GM19043 (cell line): Measurements from ENCODE around the gene YIPF6.
"Not testable (repeated sequence)": the region's sequence is repeated elsewhere in the genome, so short reads cannot be mapped to it uniquely, and the experiment has no call there.

Source experiments
- ATAC-seq: cut with Tn5 transposase; IDR thresholded peaks from one replicate; pipeline ENCODE4 v1.9.1; 2021; ENCODE audit warnings: low read depth; ENCODE audit not compliant: unreplicated experiment

The YIPF6 gene, protein sequence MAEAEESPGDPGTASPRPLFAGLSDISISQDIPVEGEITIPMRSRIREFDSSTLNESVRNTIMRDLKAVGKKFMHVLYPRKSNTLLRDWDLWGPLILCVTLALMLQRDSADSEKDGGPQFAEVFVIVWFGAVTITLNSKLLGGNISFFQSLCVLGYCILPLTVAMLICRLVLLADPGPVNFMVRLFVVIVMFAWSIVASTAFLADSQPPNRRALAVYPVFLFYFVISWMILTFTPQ

DNA sequence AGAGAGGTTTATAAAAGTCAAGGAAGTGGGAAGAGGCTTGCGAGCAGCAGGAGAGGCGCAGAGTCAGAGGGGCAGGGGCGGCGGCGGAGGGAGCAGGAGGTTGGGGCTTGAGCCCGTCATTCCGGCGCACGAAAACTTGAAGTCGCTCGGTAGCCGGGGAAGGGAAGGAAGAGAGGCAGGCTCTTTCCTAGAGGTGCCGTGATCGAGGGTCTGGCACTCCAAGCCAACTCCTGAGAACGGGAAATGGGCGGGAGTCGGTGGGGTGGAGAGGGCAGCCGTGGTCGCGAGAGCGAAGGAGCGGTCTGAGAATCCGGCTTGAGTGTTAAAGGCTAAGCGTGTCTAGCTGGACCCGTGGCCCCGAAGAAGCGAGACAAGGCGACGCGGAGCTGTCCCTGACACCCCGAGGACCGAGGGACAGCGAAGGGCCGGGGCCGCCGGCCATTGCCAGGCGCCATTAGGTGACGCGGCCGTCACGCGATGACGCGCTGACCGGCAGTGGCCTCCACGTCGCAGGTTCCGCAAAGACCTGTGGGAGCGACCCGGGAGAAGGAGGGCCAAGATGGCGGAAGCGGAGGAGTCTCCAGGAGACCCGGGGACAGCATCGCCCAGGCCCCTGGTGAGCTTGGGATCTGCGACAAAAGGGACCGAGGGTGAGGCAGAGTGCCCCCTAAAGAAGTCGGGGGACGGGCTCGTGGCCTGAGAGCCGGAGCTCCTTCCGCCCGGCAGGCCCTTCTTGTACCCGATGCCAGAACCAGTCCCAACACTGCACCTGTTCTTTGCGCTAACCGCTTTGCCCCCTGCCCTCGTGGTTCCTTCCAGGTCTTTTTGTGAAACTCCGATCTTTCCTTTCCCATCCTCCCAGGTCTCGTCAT is at the start of gene YIPF6:
Gene YIPF6 (plus strand): TSS at position 544 of the 872 bp plus-strand sequence. CDS start 16 bp downstream, at position 560.
- peak; percentile 98 for ATAC-seq

DNA sequence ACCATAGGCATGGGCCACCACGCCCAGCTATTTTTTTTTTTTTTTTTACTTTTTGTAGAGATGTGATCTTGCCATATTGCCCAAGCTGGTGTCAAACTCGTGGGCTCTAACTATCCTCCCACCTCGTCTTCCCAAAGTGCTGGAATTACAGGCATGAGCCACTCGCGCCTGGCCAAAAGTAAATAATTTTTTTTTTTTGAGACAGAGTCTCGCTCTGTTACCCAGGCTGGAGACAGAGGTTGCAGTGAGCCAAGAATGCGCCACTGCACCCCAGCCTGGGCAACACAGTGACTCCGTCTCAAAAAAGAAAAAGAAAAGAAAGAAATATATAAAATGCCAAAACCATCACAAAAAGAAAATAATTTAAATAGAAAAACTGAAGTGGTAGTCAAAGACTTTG is 47.1 kb upstream of the YIPF6 start:
- no peak for ATAC-seq

DNA sequence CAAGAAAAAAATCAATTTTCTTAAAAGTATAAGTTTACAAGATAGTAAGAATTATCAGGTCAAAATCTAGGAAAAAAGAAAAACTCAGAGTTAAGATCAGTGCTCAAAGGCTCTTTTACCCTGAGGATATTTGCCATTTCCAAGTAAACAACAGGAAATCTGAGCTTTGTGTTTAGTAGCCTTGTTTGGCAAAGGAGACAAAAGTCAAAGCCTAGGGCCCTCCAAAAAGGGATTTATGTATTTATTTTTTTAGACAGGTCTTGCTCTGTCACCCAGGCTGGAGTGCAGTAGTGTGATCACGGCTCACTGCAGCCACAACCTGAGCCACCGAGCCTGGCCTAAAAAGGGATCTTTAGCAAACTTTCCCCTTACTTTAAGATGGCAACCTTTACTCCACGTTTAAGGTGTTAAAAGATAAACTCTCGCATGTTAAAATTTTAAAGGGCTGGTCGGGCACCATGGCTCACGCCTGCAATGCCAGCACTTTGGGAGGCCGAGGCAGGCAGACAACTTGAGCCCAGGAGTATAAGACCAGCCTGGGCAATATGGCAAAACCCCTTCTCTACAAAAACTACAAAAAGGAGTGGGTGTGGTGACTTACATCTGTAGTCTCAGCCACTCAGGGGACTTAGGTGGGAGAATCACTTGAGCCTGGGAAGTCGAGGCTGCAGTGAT is 44.2 kb upstream of the YIPF6 start:
- ATAC-seq = no peak

DNA sequence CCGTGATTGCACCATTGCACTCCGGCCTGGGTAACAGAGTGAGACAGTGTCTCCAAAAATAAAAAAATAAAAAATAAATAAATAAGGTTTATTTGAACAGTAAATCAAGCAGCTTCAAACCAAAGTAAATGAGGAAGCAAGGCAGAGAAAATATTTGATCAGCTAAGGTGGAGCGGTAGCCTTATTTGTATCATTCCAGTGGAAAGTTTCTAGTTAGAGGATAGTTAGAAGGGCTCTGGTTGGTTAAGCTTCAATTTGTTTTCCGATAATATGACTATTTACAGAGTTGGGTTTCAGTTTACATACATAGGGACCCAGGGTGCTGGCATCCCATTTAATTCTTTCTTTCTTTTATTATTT is 43.7 kb upstream of the YIPF6 start:
- ATAC-seq = no peak

DNA sequence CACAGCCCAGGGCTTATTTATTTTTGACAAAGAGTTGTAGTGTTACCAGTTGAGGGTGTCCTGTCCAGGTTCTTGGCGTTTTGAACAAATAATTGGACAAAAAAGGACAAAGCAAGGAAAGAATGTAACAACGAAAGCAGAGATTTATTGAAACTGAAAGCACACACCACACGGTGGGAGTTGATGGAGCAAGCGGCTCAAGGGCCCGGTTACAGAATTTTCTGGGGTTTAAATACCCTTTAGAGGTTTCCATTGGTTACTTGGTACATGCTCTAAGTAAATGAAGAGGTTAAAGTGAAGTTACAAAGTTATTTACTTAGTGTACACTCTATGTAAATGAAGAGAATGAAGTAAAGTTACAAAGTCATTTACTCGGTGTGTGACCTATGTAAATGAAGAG is 37.8 kb upstream of the YIPF6 start:
- ATAC-seq = no peak

DNA sequence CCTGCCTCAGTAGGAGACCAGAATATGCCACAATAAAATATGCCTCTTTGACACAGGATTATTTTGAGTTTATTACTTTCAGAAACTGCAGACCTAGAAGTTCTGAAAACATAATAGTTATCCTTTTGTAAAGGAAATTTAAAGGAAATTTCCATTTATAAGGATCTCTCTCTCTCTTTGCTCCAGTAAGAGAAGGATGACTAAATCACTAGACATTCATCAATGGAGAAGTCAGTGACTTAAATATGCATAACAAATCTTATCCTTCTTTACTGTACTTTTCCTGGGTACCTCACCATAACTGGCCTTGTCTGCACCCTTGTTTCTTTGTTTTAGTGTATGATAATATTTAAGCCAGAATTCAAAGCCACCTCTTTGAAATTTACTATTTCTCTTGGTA is 37.3 kb upstream of the YIPF6 start:
- ATAC-seq = no peak

DNA sequence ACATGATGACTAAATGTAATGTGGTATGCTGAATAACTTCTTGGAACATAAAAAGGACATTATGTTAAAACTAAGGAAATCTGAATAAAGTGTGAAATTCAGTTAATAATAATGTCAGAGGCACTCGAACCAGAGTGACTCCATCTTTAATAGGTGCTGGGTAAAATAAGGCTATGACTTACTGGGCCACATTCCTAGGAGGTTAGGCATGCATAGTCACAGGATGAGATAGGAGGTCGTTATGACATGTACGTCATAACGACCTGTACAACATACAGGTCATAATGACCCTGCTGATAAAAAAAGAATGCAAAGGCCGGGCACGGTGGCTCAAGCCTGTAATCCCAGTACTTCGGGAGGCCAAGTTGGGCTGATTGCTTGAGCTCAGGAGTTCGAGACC is 36.7 kb upstream of the YIPF6 start:
- no peak for ATAC-seq

DNA sequence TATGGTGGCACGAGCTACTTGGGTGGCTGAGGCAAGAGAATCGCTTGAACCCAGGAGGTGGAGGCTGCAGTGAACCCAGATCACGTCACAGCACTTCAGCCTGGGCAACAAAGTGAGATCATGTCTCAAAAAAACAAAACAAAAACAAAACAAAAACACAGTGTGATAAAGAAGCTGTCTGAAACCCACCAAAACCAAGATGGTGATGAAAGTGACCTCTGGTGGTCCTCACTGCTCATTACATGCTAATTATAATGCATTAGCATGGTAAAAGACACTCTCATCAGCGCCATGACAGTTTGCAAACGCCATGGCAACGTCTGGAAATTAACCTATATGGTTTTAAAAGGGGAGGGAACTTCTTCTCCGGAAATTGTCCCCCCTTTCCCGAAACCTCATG is 36.2 kb upstream of the YIPF6 start:
- no peak for ATAC-seq

DNA sequence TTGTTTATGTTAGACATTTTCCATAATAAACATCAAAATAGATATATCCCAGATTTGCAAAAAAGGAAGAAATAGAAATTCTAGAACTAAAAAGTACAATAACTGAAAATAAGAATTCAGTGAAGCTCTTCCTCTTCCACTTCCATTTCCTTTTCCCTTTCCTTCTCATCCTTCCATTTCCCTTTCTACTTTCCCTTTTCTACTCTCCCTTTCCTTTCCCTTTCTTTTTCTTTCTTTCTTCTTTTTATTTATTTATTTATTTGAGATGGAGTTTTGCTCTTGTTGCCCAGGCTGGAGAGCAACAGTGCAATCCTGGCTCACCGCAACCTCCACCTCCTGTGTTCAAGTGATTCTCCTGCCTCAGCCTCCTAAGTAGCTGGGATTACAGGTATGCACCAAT is 35.0 kb upstream of the YIPF6 start:
- no peak for ATAC-seq

DNA sequence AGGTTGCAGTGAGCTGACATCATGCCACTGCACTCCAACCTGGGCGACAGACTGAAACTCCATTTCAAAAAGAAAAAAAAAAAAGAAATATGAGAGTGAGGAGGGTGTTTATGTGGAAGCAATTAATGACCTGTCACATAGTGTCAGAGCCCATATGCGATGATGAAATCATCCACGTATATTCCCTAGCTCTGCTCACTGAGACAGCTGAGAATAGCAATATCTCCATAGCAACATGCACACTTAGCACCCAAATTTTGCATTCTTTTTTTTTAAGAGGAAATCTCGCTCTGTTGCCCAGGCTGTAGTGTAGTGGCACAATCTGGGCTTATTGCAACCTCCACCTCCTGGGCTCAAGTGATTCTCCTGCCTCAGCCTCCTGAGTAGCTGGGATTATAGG is 34.1 kb upstream of the YIPF6 start:
- no peak for ATAC-seq

DNA sequence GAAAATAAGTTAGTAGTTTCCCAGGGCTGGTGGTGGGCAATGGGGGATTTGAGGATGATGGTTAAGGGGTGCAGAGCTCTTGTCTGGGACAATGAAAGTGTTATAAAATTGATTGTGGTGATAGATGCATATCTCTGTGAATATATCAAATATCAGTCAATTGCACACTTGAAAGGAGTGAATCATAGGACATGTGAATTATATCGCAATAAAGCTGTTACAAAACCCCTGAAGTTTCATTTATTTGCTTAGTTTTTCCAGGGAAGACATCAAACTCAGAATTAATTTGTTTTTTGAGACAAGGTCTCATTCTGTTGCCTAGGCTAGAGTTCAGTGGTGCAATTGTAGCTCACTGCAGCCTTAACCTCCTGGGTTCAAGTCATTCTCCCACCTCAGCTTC is 17.9 kb upstream of the YIPF6 start:
- ATAC-seq = no peak

DNA sequence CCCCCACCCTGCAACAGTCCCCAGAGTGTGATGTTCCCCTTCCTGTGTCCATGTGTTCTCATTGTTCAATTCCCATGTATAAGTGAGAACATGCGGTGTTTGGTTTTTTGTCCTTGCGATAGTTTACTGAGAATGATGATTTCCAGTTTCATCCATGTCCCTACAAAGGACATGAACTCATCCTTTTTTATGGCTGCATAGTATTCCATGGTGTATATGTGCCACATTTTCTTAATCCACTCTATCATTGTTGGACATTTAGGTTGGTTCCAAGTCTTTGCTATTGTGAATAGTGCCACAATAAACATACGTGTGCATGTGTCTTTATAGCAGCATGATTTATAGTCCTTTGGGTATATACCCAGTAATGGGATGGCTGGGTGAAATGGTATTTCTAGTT is 12.7 kb upstream of the YIPF6 start:
- not testable (repeated sequence) for ATAC-seq

DNA sequence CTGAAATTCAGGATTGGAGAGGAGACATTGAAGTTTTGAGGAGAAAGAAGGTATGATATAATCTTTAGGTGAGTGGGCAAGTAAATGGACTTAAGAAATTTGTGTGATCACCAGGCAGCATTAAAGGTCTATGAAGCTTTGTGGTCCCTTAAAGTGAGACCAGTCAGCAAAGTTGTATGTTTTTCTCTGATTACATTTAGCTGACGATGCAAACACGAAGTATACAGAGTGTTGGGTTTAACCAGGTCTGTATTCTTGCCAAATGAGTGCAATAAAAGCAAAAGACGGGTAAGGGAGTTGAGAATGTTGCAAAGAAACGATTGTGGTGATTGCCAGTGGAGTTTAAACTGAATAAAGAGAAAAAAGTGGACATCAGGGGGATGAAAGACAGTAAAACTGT is 11.6 kb upstream of the YIPF6 start:
- no peak for ATAC-seq

DNA sequence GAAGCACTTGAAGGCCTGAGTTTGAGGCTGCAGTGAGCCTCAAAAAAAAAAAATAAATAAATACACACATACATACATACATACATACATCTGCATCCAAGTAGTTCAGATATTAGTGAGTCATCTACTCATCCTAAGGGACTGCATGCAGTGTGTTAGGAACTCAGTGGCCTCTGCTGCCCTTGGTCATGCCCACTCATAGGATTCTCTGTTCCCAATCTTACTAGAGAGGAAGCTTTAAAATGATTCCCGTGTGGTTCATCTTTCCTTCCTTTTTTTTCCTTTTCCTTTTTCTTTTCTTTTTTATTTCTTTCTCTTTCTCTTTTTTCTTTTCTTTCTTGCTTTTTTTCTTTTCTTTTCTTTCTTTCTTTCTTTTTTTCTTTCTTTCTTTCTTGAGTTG is 10.9 kb upstream of the YIPF6 start:
- ATAC-seq = no peak

DNA sequence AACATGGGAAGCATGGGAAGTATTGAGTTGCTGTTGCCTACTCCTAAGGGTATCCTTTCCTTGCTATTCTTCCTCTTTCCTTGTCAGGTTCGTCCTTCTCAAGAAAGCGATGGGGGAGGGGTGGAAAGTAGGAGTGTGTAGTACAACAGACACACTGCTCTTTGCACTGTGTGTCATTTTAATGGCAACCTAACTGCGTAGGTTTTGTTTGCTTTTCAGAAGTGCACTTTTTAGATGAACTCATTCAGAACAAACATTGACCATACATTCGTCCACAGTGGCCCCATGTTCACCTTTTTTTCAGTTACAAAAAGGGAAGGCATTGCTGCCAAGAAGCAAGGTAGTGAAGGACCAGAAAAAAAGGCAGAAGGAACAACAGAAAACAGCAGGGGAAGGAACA is 10.2 kb upstream of the YIPF6 start:
- ATAC-seq = no peak

DNA sequence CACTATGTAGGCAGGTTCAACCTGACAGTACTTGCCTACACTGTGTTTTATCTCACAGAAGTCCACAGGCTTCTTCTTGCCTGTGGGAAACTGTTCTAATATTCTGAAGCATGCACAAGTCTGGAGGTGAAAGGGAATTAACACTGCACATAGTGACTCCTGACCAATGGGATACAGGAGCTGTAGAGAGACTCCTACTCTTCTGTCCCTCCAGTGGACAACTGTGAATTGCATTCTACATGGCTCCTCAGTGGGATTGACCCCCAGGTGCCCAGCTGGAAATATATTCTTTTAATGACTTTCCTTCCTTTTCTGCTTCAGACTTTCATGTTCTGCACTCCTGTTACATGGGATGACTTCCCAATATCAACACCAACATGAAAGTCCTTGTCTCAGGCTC is 8.2 kb upstream of the YIPF6 start:
- ATAC-seq = no peak

DNA sequence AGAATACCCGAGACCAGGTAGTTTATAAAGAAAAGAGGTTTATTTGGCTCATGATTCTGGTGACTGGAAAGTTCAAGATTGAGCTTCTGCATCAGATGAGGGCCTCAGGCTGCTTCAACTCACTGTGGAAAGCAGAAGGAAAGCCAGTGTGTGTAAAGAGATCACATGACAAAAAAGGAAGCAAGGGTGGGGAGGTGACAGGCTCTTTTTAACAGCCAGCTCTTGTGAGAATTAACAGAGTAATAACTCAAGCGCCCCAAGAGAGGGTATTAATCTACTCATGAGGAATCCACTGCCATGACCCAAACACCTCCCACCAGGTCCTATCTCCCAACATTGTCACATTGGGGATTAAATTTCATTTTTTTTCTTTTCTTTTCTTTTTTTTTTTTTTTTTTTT is 6.3 kb upstream of the YIPF6 start:
- no peak for ATAC-seq

DNA sequence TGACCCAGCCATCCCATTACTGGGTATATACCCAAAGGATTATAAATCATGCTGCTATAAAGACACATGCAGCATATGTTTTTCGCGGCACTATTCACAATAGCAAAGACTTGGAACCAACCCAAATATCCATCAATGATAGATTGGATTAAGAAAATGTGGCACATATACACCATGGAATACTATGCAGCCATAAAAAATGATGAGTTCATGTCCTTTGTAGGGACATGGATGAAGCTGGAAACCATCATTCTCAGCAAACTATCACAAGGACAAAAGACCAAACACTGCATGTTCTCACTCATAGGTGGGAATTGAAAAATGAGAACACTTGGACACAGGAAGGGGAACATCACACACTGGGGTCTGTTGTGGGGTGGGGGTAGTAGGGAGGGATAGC is 5.1 kb upstream of the YIPF6 start:
- not testable (repeated sequence) for ATAC-seq

DNA sequence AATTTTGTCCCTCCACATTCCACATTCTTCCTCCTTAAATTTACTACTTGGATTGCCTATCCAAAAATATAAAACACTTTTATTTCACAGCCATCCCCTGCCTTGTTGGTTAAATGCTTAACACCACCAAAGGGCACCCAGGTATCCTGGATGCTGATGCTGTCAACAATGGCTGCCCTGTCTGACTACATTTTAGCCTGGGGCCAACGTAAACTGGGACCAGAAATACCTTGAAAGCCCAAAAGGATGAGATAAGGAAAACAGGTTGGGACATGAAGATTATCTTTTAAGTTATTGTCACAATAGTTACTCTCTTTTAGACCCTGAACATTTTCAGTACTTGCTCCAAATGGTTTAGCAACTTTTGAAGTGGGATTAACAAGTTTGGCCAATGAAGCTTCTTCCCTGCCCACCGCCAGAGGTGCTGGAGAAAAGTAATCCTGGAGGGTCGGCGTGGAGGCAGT is 775 bp upstream of the YIPF6 start:
- no peak for ATAC-seq

DNA sequence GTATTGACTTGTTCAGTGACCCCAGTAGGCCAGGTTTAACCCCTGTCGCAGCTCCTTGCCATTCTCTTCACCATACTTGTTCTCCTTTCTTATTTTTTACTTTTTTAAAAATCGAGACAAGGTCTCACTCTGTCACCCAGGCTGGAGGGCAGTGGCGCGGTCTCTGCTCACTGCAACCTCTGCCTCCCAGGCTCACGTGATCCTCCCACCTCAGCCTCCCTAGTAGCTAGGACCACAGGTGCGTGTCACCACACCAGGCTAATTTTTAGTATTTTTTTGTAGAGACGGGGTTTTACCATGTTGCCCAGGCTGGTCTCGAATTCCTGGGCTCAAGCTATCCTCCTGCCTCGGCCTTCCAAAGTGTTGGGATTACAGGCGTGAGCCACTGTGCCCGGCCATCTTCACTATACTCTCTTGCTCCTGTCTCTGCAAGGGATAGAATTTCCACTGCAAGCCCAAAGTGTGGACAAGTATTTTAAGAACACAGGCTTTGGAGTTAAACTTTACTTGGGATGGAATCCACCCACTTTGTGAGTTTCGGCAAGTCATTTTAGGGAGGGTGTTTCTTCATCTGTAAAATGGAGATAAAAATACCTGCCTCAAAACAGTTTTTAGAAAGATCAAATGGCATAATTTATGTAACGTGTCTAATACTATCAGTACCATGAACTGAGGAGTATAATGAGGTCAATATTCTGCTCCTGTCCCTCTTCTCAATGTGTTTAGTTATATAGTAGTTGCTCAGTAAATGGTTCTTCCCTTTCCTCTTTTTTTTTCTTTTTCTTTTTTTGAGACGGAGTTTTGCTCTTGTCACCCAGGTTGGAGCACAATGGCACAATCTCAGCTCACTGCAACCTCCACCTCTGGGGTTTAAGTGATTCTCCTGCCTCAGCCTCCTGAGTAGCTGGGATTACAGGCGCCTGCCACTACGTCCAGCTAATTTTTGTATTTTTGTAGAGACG is 973 bp downstream of the YIPF6 start:
- no peak for ATAC-seq
